HG03460 (cell line): ENCODE data around the gene MELTF.

Source experiments
- ATAC-seq: cut with Tn5 transposase; IDR thresholded peaks from one replicate; pipeline ENCODE4 v1.9.1; 2021; ENCODE audit not compliant: unreplicated experiment

The MELTF gene

DNA sequence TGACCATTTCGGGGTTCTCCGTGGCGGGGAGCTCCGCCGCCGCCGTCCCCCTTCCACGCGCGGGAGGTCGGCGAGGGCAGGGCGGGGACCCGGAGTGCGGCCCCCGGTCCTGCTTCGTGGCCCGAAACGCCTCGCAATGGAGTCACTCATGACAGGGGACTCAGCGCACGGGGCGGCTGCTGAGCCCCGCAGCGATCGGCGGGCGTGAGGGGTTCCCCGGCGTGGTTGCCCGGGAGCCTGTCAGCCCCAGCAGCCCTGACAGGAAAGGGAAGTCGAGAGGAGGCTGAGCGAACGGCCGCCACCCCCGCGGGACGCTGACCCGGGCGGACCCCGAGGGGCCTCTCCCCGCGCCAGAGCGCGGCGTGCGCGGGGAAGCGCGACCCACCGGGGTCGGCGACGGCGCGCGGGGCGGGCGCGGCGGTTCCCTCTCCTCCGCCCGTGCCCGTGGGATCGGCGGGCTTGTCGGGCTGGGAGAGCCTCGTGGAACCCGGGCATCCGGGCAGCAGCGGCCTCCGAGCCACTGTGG lies 60.4 kb downstream of the MELTF start:
- ATAC-seq: peak; percentile 48

DNA sequence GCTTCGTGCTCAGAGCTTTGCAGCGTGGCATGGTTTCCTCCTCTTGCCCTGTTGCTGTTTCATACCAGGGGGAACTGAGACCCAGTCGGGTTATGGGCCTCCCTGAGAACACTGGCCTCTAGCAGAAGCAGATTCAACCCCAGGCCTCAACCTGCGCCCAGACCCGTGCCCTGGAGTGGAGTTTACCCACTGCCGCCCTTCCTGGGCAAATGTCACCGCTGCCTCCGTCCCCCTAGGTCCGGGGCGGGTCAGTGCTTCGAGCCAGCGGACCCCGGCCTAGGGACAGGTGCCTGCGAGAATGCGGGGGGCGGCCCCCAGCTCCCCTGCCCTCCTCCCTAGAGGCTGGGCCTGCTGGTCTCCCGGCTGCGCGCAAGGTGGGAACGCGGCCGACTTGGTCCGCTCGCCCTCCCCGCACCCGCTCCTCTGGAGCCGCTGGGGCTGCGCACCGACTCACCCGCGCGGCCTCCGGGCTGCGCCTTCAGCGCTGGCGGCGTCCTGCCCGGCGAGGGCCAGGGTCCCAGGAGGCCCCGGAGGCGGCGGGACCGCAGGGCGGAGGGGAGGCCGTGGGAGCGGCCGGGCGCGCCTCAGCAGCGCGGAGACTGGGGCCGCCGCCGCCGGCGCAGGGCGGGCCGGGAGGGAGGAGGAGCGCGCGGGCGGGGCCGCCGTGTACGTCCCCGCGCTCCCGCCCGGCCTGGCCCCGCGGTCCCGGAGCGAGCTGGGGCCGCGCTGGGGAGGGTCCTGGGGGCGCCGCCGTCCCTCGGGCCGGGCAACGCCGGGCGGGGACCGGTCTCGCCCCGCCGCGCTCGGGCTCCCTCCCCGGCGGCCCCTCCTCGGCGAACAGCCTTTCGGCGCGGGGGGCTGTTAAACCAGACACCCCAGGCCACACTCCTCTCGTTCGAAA lies 61.1 kb downstream of the MELTF start, which contains the start of gene PIGZ:
Gene PIGZ, minus strand, starts transcription at position 601 of the 901 bp plus-strand sequence. CDS start 16,802 bp downstream, outside the sequence.
- peak; percentile 60 for ATAC-seq

DNA sequence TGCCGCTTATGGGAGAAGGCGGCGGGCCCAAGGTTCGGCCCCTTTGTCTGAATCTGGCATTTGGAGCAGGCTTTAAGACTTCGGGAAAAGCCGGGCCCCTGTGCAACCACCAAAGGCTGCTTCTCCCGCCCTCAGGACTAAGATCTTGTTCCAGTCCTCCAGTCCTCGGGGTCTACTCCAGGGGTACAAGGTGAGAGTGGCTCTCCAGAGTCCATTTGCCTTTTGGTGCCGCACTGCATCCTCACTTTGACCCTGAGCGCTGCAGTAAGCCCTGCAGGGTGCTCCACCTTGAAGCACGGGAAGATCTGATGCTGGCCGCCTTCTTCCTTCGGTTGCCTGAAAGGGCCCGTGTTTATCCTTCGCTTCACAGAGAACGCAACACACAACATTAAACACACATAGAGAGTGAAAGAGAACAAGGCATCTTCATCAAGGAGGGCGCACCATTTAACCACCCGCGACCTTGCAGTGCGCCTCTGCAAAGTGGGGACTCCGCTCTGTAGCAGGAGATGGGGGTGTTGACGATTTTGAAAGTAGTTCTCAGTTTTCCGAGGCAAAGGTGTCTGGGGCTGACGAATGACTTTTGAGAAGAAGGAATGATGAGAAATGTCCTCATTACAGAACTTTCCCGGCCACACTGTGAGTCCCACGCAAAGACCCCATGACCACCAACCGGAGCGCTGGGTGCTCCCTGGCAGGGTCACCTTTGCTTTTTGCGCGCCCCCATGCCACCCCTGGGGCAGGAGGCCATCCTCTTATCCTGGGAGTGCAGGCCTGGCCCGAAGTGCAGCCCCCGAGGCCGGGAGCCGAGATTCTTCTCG lies 62.0 kb downstream of the MELTF start:
- ATAC-seq: no peak

DNA sequence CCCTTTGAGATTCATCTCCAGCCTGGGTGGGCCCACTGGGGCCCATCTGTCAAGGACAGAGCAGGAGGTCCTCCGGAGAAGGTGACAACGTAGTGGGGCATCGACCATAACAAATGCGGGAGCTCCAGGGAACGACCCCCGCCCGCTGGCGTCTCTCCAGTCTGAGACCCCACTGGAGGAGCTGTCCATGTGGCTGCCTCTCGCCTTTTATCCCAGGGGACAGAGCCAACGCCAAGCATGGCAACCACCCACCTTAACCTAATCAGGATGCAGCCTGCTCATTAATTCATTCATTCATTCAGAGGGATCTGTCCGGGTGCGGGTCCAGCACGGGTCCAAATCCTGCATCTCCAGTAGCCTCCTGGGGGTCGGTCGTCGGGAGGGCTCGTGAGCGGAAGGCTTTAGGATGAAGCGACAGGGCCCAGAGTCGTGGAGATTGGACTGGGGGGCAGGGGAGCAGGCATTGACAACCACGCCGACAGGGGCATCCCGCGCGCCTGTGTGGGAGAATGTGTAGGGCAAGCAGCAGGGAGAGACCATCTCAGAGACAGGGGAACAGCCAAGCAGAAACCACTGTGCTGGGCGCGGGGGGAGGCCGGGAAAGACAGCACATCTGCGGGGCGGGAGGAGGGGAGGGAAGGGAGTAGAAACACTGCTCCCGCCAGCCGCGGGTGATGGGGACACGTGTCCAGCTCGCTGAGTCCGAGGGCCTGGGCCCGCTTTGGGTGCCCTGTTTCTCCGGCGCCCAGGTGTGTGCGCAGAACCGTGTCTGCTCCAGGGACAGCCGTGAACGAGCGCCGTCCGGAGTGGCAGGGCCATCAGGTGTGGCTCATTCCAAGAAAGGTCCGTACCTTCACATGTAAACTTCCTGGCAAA lies 62.9 kb downstream of the MELTF start:
- ATAC-seq: no peak

DNA sequence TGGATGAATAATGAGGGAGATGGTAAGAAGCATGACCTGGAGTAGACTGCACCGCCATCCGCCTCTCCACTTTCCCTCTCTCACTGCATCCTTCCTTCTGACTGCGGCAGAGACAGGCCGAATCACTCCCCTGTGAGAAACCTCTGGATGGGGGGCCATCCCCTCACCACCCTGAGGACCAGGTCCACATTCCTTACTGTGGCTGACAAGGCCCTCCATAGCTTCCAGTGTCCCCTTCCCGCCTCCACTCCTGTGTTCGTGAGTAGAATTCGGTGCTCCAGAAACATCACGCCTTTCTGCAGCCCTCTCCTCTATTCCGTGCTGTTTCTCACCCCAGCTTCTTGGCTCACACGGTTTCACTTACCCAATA lies 63.8 kb downstream of the MELTF start:
- no peak for ATAC-seq

DNA sequence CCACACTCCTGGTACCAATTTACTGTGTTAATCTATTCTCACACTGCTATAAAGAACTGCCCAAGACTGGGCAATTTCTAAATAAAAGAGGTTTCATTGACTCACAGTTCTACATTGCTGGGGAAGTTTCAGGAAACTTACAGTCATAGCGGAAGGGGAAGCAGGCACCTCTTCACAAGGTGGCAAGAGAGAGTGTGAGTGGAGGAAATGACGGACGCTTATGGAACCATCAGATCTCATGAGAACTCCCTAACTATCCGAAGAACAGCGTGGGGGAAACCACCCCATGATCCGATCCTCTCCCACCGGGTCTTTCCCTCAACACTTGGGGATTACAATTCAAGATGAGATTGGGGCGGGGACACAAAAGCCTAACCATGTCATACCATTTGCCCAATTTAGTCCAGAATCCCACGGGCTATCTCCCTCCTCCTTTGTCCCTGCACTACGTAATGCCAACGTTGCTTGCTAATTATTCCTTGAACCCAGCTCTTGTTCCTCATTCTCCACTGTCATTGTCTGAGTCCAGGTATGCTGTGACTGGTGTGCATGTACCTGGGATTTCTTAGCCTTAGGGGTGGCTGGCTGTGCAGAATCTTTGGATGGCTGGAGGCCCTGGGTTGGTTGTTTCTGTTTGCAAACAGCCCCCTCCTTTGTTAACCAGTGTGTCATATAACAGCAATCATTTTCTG lies 64.4 kb downstream of the MELTF start:
- no peak for ATAC-seq

DNA sequence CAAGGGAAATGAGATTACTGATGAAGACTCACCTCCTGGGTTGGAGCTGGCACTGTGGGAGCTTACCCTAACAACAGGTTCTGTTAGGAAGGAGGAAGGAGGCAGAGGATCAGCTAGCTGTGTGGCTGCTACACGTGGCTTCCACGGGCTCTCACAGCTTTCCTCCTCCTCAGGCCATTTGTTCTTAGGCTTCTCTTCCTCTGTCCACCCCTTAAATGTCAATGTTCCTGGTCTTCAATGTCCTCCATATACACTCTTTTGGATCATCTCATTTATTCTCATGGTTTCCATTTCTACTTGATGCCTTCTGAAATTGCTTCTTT lies 66.0 kb downstream of the MELTF start:
- ATAC-seq: no peak

DNA sequence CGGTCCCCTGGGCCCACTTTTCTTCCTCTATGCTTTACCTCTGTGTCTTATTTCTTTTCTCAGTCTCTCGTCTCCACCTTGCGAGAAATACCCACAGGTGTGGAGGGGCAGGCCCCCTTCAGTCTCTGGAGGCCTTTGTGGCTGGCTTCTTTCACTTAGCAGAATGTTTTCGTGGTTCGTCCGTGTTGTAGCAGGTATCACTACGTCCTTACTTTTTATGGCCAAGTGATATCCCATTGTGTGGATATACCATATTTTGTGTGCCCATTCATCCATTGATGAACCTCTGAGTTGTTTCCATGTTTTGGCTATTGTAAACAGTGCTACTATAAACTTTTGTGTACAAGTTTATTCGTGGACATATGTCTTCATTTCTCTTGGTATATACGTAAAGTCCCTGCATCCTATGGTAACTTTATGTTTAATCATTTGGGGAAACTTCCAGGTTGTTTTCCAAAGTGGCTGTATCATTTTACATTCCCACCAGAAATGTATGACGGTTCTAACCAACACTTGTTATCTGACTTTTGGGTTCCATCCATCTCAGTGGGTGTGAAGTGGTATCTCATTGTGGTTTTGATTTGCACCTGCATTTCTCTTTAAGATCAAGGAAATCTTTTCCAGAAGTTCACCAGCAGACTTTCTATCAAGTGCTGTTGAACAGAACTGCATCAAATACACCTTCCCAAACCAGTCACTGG lies 66.5 kb downstream of the MELTF start:
- ATAC-seq: no peak

DNA sequence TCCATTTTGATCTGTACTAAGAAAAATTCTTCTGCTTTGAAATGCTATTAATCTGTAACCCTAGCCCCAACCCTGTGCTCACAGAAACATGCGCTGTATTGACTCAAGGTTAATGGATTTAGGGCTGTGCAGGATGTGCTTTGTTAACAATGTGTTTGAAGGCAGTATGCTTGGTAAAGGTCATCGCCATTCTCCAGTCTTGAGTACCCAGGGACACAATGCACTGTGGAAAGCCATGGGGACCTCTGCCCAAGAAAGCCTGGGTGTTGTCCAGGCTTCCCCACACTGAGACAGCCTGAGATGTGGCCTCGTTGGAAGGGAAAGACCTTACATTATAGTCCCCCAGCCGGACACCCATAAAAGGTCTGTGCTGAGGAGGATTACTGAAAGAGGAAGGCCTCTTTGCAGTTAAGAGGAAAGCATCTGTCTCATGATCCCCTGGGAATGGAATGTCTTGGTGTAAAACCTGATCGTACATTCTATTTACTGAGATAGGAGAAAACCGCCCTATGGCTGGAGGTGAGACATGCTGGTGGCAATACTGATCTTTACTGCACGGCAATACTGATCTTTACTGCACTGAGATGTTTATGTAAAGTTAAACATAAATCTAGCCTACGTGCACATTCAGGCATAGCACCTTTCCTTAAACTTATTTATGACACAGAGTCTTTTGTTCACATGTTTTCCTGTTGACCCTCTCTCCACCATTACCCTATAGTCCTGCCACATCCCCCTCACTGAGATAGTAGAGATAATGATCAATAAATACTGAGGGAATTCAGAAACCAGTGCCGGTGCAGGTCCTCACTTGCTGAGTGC lies 67.3 kb downstream of the MELTF start:
- no peak for ATAC-seq

DNA sequence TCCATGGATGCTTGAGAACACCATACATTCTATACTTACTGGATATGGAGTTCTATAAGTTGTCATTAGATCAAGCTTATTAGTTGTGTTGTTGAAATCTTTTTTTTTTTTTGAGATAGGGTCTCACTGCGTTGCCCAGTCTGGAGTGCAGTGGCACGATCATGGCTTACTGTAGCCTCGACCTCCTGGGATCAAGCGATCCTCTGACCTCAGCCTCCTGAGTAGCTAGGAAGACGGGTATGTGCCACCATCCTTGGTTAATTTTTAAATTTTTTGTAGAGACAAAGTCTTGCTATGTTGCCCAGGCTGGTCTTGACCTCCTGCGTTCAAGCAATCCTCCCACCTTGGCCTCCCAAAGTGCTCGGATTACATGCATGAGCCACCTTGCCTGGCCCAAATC lies 74.8 kb downstream of the MELTF start:
- no peak for ATAC-seq
